WERI-Rb-1 (cell line): Measurements from ENCODE around the gene UIMC1.

ENCODE experiments used
- DNase-seq: peaks from one replicate; pipeline ENCODE4 v3.0.0-alpha.2; 2020
- H3K27ac ChIP-seq: fragments of 250-450 bp; sonication (Bioruptor Pico); 2 replicates; pipeline ENCODE4 v1.5.1; 2020; ENCODE audit warnings: mild to moderate bottlenecking, moderate library complexity
- H3K27me3 ChIP-seq: fragments of 250-450 bp; sonication (Bioruptor Pico); 2 replicates; pipeline ENCODE4 v1.5.1; 2021; ENCODE audit warnings: mild to moderate bottlenecking, low read depth, moderate library complexity; ENCODE audit not compliant: insufficient read depth, severe bottlenecking
- H3K36me3 ChIP-seq: fragments of 250-450 bp; sonication (Bioruptor Pico); 2 replicates; pipeline ENCODE4 v1.5.1; 2020; ENCODE audit warnings: mild to moderate bottlenecking, moderate library complexity
- H3K4me3 ChIP-seq: 2 replicates; pipeline ENCODE4 v1.5.1; 2011; ENCODE audit warnings: low read depth, mild to moderate bottlenecking, control low read depth, low read length
- H3K9me3 ChIP-seq: fragments of 250-450 bp; sonication (Bioruptor Pico); 2 replicates; pipeline ENCODE4 v1.5.1; 2021; ENCODE audit warnings: mild to moderate bottlenecking, moderate library complexity; ENCODE audit not compliant: severe bottlenecking
- CTCF ChIP-seq: IDR thresholded peaks from 2 replicates; pipeline ENCODE4 v1.5.1; 2011; ENCODE audit warnings: low read depth, mild to moderate bottlenecking, control low read depth, inconsistent platforms, low read length

The UIMC1 gene

GRCh38 chr5:176883700-176884570 is 122.6 kb downstream of the UIMC1 start:
- TF ChIP-seq CTCF = no peak
- H3K36me3 ChIP-seq = no peaks in the 10 kb centered on the region
- no peak for DNase-seq
- no peaks in the 10 kb centered on the region for H3K27me3 ChIP-seq
- H3K4me3 ChIP-seq = no peak overlapping the region
- H3K27ac ChIP-seq = no peak overlapping the region
- no peaks in the 10 kb centered on the region for H3K9me3 ChIP-seq

DNA sequence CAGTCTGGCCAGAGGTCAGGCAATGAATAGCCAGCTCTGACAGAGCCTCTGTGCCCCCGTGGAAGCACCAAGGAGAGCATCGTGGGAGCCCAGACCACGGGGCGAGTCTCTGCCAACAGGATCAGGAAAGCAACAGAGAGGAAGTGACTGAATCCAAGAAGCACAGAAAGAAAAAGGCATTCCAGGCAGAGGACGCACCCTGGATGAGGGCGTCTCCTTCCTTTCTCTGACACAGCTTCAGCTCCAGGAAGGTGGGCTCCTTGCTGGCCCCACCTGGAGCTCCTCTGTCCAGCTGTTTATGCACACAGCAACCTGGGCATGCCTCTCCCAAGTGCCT is 124.0 kb downstream of the UIMC1 start:
- H3K27ac ChIP-seq = no peak overlapping the region
- no peak overlapping the region for H3K4me3 ChIP-seq
- no peaks in the 10 kb centered on the region for H3K9me3 ChIP-seq
- no peaks in the 10 kb centered on the region for H3K27me3 ChIP-seq
- DNase-seq = no peak
- TF ChIP-seq CTCF = no peak
- no peaks in the 10 kb centered on the region for H3K36me3 ChIP-seq

- no peak for DNase-seq
- TF ChIP-seq CTCF = no peak
- Histone ChIP-seq H3K27ac (no peak overlapping the region), H3K27me3 (no peaks in the 10 kb centered on the region), H3K9me3 (no peaks in the 10 kb centered on the region), H3K4me3 (no peak overlapping the region), H3K36me3 (no peaks in the 10 kb centered on the region)
These were observed 124.6 kb downstream of the UIMC1 start for GRCh38 chr5:176881816-176882566.

DNA sequence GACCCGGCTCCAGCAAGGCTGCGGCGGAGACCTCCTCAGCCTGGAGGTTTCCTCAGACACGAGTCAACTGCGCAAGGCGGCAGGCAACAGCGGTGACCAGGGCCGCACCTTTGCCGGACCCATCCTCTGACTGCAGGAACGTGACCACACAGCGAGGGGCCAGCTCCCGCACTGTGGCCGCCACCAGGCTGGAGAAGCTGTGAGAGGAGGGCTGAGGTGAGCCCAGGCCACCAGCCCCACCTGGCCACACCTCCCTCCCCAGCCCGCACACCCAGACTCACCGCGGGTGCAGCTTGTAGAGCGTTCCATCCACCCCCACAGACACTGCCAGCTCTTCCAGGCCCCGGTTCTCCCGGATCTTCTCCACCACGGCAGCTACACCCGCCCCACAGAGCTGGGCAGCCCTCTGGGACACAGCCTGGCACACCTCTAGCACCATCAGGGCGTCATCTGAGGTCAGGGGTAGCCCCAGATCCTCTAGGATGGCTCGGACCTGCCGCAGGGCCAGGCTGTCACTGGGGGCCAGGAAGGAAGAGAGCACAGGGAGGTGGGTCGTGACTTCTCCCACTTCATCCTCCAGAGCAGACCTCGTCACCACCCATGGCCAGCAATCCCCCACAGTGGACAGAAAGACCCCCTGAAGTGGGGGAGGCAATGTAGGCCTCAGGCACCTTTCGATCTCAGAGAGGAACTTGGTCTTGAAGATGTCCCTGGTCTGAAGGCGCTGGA is 125.4 kb downstream of the UIMC1 start:
- TF ChIP-seq CTCF = no peak
- no peaks in the 10 kb centered on the region for H3K36me3 ChIP-seq
- no peak for DNase-seq
- no peaks in the 10 kb centered on the region for H3K9me3 ChIP-seq
- H3K27ac ChIP-seq = no peak overlapping the region
- H3K27me3 ChIP-seq = no peaks in the 10 kb centered on the region
- H3K4me3 ChIP-seq = no peak overlapping the region

DNA sequence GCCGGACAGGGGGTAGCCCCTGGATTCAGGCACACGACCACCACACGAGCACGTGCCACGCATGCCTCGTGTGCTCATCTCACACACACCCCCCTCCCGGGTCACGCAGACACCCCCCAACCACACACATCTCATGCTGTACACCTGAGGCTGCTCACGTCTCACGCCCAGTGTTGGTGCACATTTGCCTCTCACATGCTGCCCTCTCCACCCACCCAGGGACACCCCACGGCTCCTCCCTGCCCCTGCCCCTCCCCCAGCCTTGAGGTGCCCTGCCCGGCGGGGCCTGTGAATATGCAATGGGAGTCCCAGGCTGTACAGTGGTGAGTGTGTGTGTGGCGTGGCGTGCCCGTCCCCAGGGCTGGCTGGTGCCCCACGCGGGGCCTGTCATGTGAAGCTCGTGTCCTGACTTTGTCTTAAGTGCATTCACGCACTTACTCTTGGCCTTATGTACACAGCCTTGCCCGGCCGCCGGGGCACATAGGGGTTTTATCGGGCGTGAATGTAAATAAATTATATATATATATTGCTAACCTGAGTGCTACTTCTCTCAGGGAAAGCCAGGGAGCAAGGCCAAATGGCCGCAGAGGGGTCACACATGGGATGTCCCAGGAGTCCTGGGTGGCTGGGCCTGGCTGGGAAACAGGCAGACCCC is 126.1 kb downstream of the UIMC1 start:
- Histone ChIP-seq H3K27me3 (no peaks in the 10 kb centered on the region), H3K4me3 (no peak overlapping the region), H3K36me3 (no peaks in the 10 kb centered on the region), H3K9me3 (no peaks in the 10 kb centered on the region), H3K27ac (no peak overlapping the region)
- no peak for DNase-seq
- TF ChIP-seq CTCF = no peak
